Measurements from ENCODE around the gene HIGD1C.
A peak's percentile ranks its signal among the peaks of the same experiment; 100 is the strongest.
"Not testable (repeated sequence)": the region's sequence is repeated elsewhere in the genome, so short reads cannot be mapped to it uniquely, and the experiment has no call there.

The HIGD1C gene

DNA sequence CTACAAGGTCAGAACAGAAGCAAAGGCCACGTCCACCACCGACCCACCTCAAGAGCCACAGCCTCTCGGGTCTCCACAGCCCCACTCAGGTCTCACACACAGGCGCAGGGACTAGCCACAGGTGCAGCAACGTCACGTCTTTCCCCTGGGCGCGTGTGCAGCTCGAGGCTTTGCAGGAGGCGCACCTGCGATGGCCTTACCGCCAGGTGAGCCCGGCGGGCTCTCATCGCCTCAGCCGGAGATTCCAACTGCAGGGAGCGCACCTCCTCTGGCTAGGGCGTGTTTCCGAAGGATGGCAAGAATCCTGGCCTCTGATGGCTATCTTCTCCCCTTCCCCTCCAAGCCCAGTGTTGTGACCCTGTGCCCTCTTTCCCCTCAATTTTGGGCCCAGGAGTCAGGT, at the start of gene HIGD1C:
TSS of gene HIGD1C (plus strand) at position 35 of the 400 bp plus-strand sequence. CDS start 1,455 bp downstream, outside the sequence.
- H3K36me3 Mint-ChIP-seq = no peaks in the 10 kb centered on the region
- H3K4me1 Mint-ChIP-seq (ENCODE audit: low read depth) = no peaks in the 10 kb centered on the region
- no peaks in the 10 kb centered on the region for H3K27me3 Mint-ChIP-seq
- H3K27ac Mint-ChIP-seq = no peak within 1 kb of the TSS
- H3K9me3 Mint-ChIP-seq (ENCODE audit: low read depth) = no peaks in the 10 kb centered on the region
- H3K4me3 Mint-ChIP-seq = no peak within 1 kb of the TSS

DNA sequence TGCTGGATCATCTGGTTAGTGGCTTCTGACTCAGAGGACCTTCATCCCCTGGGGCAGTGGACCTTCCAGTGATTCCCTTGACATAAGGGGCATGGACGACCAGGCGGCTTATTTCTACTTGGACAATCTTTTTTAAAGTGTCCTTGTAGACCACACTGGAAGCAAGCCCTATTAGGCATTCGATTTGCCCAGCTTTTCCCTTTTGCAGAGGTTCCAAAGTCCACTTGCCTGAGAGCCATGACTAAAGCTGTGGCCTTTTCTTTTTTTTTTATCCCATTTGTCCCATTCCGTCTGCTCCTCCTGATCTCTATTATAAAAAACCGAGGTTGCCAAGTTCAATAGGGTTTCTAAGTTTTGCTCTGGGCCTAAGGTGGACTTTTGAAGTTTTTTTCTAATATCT, 43.9 kb upstream of the HIGD1C start:
- Mint-ChIP-seq H3K9me3 (ENCODE audit: low read depth) (peaks cover 13% of the 10 kb centered on the region), H3K36me3 (peaks cover 11% of the 10 kb centered on the region)
- H3K4me3 Mint-ChIP-seq; H3K27me3 Mint-ChIP-seq; H3K4me1 Mint-ChIP-seq (ENCODE audit: low read depth); H3K27ac Mint-ChIP-seq: not testable (repeated sequence)

DNA sequence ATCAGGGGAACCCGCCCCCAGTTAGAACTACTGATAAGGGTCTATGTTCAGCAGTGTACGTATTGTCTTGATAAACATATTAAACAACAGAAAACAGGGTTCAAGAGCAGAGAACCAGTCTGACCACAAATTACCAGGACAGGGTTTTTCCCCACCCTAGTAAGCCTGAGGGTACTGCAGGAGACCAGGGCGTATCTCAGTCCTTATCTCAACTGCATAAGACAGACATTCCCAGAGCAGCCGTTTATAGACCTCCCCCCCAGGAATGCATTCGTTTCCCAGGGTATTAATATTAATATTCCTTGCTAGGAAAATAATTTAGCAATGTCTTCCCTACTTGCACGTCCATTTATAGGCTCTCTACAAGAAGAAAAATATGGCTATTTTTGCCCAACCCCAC, 40.0 kb upstream of the HIGD1C start:
- Mint-ChIP-seq H3K36me3 (peaks cover 21% of the 10 kb centered on the region), H3K9me3 (ENCODE audit: low read depth) (peaks cover 23% of the 10 kb centered on the region)
- H3K4me3 Mint-ChIP-seq; H3K4me1 Mint-ChIP-seq (ENCODE audit: low read depth); H3K27me3 Mint-ChIP-seq; H3K27ac Mint-ChIP-seq: not testable (repeated sequence)

DNA sequence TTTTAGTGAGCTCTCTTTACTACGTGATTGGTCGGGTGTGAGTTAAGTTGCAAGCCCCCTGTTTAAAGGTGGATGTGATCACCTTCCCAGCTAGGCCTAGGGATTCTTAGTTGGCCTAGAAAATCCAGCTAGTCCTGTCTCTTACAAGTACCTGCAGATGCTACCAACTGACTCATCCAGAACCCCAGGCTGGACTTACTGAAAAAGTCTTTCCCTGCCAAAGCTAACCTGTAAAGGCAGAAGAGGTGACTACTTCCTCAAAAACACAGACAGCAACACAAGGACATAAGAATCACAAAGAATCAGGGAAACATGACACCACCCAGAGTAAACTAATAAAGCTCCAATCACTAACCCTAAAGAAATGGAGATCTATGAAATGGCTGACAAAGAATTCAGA, 39.1 kb upstream of the HIGD1C start:
- no peak overlapping the region for H3K27ac Mint-ChIP-seq
- no peaks in the 10 kb centered on the region for H3K27me3 Mint-ChIP-seq
- H3K36me3 Mint-ChIP-seq = peaks cover 25% of the 10 kb centered on the region
- H3K4me1 Mint-ChIP-seq (ENCODE audit: low read depth) = no peaks in the 10 kb centered on the region
- H3K4me3 Mint-ChIP-seq = no peak overlapping the region
- H3K9me3 Mint-ChIP-seq (ENCODE audit: low read depth) = peaks cover 27% of the 10 kb centered on the region

DNA sequence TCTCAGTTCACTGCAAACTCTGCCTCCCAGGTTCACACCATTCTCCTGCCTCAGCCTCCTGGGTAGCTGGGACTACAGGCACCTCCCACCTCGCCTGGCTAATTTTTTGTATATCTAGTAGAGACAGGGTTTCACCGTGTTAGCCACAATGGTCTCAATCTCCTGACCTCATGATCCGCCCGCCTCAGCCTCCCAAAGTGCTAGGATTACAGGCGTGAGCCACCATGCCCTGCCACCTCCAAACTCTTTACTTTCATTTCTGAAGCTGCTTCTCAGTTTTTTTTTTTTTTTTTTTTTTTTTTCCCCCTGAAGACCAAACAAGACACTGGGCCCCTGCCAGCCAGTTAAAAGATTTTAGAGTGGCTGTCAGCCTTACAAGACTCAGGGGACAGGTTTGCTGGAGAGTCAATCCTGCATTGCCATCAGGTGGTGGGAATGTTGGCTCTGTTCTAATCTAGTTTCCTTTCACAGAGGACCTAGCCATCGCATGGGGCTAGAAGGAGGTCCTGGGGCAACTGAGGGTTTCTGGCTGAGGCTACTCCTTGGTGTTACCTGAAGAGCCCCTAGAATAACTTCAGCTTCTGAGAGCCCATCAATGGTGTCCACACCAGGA, 37.4 kb upstream of the HIGD1C start:
- H3K36me3 Mint-ChIP-seq = peaks cover 25% of the 10 kb centered on the region
- H3K4me1 Mint-ChIP-seq (ENCODE audit: low read depth) = no peaks in the 10 kb centered on the region
- H3K4me3 Mint-ChIP-seq = no peak overlapping the region
- no peaks in the 10 kb centered on the region for H3K27me3 Mint-ChIP-seq
- peaks cover 27% of the 10 kb centered on the region for H3K9me3 Mint-ChIP-seq (ENCODE audit: low read depth)
- no peak overlapping the region for H3K27ac Mint-ChIP-seq

DNA sequence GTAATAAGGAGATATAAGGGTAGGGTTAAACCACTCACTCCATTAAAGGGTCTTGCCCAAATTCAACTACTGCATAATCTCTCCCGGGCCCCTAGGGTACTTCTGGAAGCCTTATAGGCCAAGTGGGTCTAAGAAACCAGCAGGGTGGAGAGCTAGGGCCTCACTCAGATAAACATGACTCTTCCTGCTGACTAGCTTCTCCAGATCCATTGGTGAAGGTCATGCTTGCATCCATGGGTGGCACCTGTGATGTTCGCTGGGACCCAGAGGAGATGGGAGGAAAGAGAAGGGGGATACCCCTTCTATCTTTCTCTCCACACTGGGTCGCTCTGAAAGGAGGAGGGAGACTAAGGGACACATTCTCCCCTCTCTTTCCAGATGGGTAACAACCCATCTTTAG, 36.1 kb upstream of the HIGD1C start:
- Mint-ChIP-seq H3K27ac (no peak overlapping the region), H3K4me3 (no peak overlapping the region), H3K4me1 (ENCODE audit: low read depth) (no peaks in the 10 kb centered on the region), H3K9me3 (ENCODE audit: low read depth) (peaks cover 23% of the 10 kb centered on the region), H3K27me3 (no peaks in the 10 kb centered on the region), H3K36me3 (peaks cover 25% of the 10 kb centered on the region)

DNA sequence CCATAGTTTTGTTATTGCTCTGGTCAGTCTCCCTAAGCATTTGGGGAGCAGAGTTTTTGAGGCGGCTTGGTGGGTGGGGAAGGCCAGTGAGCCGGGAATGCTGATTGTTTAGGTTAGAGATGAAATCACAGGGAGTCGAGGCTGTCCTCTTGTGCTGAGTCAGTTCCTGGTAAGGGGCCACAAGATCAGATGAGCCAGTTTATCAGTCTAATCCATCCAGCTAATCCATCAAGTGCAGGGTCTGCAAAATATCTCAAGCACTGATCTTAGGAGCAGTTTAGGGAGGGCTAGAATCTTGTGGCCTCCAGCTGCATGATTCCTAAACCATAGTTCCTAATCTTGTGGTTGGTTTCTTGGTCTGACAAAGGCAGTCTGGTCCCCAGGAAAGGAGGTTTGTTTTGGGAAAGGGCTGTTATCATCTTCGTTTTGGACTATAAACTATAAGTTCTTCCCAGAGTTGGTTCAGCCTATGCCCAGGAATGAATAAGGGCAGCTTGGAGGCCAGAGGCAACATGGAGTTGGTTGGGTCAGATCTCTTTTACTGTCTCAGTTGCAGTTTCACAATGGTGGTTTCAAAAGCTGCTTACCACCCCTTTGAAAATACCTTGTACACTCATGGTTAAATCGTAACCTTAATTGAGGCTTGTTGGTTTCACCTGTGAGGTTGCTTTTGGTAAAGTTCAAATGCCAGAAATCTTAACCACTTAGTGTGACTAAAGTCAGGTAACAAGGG, 33.6 kb upstream of the HIGD1C start:
- Mint-ChIP-seq H3K36me3 (peaks cover 11% of the 10 kb centered on the region), H3K4me1 (ENCODE audit: low read depth) (peaks cover 12% of the 10 kb centered on the region), H3K27me3 (no peaks in the 10 kb centered on the region), H3K27ac (no peak overlapping the region), H3K4me3 (no peak overlapping the region), H3K9me3 (ENCODE audit: low read depth) (peaks cover 11% of the 10 kb centered on the region)

DNA sequence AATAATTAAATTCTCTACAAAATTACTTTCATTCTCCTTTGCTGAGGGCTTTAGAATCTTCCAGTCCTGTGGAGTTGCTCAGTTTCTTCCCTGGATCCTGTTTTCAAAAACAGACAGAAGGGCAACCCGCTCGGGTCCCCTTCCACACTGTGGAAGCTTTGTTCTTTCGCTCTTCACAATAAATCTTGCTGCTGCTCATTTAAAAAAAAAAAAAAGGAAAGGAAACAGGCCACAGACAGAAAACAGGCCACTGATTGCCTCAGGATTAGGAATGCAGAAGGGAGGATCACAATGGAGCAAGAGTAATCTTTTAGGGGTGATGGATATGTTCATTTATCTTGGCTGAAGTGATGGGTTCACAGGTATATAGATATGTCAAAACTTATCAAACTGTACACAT, 29.5 kb upstream of the HIGD1C start:
- Mint-ChIP-seq H3K27ac (peak overlapping the region; percentile 62), H3K36me3 (peaks cover 1% of the 10 kb centered on the region), H3K4me3 (peak overlapping the region; percentile 46), H3K27me3 (no peaks in the 10 kb centered on the region), H3K9me3 (ENCODE audit: low read depth) (peaks cover 2% of the 10 kb centered on the region), H3K4me1 (ENCODE audit: low read depth) (peaks cover 45% of the 10 kb centered on the region)

DNA sequence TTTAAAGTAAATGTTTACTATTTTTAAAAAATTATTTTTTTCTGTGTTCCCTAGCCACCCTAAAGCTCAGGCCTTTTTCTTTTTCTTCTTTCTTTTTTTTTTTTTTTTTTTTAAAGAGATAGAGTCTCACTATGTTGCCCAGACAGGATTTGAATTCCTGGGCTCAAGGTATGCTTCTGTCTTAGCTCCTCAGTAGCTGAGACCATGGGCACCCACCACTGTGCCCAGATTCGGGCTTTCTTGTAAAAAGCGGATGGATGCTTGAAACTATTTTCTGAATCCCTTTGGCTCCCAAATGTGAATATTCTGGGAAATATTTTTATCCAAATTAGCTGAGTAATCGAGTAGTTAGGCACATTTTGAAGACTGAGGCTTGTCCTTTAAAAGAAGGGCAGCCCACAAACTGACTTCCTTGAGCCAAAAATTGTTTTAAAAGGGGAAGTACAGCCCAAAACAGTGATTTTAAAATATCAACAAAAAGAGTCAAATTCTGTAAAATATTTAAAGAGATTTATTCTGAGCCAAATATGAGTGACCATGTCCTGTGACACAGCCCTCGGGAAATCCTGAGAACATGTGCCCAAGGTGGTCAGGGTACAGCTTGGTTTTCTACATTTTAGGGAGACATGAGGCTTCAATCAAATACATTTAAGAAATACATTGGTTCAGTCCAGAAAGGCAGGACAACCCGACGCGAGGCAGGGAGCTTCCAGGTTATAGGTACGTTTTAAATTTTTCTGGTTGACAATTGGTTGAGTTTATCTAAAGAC, 28.8 kb upstream of the HIGD1C start:
- peak overlapping the region; percentile 76 for H3K27ac Mint-ChIP-seq
- no peaks in the 10 kb centered on the region for H3K36me3 Mint-ChIP-seq
- H3K27me3 Mint-ChIP-seq = no peaks in the 10 kb centered on the region
- H3K4me1 Mint-ChIP-seq (ENCODE audit: low read depth) = peaks cover 45% of the 10 kb centered on the region
- no peaks in the 10 kb centered on the region for H3K9me3 Mint-ChIP-seq (ENCODE audit: low read depth)
- H3K4me3 Mint-ChIP-seq = peak overlapping the region; percentile 79

DNA sequence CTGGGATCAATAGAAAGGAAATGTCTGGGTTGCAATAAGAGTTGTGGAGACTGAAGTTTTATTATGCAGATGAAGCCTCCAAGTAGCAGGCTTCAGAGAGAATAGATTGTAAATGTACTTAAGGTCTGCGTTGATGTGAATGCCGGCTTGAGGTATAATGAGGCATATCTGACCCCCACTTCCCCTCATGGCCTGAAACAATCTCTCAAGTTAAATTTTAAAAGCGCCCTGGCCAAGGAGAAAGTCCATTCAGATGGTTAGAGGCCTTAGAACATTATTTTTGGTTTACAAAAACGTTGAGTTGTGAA, 28.3 kb upstream of the HIGD1C start:
- H3K36me3 Mint-ChIP-seq = no peaks in the 10 kb centered on the region
- peak overlapping the region; percentile 76 for H3K27ac Mint-ChIP-seq
- H3K9me3 Mint-ChIP-seq (ENCODE audit: low read depth) = no peaks in the 10 kb centered on the region
- no peaks in the 10 kb centered on the region for H3K27me3 Mint-ChIP-seq
- peak overlapping the region; percentile 79 for H3K4me3 Mint-ChIP-seq
- H3K4me1 Mint-ChIP-seq (ENCODE audit: low read depth) = peaks cover 45% of the 10 kb centered on the region

DNA sequence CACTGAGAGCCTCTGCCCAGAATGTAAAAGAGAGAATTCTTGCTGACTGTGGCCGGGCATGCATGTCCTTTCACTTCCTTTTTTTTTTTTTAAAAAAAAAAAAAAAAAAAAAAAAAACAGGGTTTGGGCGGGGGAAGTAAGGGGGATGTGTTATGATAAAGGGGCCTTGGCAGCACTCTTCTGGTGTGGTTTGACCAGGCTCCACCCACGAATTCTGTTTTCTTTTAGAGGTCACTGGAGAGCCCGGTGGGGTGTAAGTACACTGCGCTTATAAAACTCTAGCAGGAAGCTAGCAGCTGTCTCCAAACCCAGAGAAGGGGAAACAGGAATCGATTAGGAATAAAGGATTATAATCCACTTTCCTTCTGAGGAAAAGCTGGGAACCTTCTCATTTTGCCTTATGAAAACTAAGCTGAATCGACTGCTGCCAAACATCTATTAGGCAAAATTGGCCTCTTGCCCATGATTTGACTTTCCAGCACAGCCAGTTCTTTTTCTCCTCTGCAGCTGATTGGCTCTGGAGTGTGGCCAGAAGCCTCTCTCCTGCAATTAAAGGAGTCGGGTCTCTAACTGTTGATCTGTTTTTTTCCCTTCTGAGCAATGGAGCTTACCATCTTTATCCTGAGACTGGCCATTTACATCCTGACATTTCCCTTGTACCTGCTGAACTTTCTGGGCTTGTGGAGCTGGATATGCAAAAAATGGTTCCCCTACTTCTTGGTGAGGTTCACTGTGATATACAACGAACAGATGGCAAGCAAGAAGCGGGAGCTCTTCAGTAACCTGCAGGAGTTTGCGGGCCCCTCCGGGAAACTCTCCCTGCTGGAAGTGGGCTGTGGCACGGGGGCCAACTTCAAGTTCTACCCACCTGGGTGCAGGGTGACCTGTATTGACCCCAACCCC, 27.7 kb upstream of the HIGD1C start:
- no peaks in the 10 kb centered on the region for H3K27me3 Mint-ChIP-seq
- H3K36me3 Mint-ChIP-seq = no peaks in the 10 kb centered on the region
- H3K9me3 Mint-ChIP-seq (ENCODE audit: low read depth) = no peaks in the 10 kb centered on the region
- peaks cover 45% of the 10 kb centered on the region for H3K4me1 Mint-ChIP-seq (ENCODE audit: low read depth)
- H3K4me3 Mint-ChIP-seq = peak overlapping the region; percentile 79
- peak overlapping the region; percentile 70 for H3K27ac Mint-ChIP-seq

DNA sequence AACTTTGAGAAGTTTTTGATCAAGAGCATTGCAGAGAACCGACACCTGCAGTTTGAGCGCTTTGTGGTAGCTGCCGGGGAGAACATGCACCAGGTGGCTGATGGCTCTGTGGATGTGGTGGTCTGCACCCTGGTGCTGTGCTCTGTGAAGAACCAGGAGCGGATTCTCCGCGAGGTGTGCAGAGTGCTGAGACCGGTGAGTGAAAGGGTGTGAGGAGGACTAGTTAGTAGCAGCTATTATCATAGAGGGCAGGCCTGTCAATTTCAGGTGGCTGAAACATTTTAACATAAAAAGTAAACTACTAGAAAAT, 27.0 kb upstream of the HIGD1C start:
- no peaks in the 10 kb centered on the region for H3K27me3 Mint-ChIP-seq
- no peaks in the 10 kb centered on the region for H3K9me3 Mint-ChIP-seq (ENCODE audit: low read depth)
- peaks cover 45% of the 10 kb centered on the region for H3K4me1 Mint-ChIP-seq (ENCODE audit: low read depth)
- peak overlapping the region; percentile 70 for H3K27ac Mint-ChIP-seq
- H3K36me3 Mint-ChIP-seq = no peaks in the 10 kb centered on the region
- H3K4me3 Mint-ChIP-seq = peak overlapping the region; percentile 79

DNA sequence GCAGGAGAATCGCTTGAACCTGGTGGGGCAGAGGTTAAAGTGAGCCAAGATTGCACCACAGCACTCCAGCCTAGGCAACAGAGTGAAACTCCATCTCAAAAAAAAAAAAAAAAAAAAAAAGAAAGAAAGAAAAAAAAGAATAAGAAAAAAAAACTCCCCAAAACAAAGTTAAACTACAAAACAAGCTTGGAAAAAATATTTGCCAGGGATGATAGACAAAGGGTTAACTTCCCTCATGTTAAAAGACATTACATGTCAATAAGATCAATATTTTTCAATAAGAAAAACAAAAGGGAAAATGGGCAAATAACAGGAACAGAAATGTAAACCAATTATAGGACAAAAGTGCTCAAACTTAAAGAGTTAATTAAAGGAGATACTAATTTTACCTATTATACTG, 26.4 kb upstream of the HIGD1C start:
- peaks cover 45% of the 10 kb centered on the region for H3K4me1 Mint-ChIP-seq (ENCODE audit: low read depth)
- H3K27ac Mint-ChIP-seq = no peak overlapping the region
- H3K36me3 Mint-ChIP-seq = no peaks in the 10 kb centered on the region
- H3K4me3 Mint-ChIP-seq = peak overlapping the region; percentile 63
- H3K9me3 Mint-ChIP-seq (ENCODE audit: low read depth) = no peaks in the 10 kb centered on the region
- H3K27me3 Mint-ChIP-seq = no peaks in the 10 kb centered on the region

DNA sequence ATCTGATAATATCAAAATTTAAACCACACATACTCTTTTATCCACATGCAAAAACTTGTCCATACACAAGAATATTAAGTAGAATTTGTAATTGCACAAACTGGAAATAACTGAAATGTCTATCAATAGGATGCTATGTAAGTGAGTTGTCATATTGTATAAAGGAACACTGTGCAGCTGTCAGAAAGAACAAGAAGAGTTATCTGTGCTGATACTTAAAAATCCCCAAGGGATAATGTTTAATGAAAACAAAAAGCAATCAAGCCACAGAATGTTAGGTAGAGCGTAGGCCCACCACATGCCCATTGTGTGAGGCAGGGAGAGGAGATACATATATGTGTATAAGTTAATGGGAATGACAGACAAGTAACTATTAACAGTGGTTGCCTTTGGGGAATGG, 25.9 kb upstream of the HIGD1C start:
- Mint-ChIP-seq H3K27me3 (no peaks in the 10 kb centered on the region), H3K27ac (no peak overlapping the region), H3K4me3 (no peak overlapping the region)

DNA sequence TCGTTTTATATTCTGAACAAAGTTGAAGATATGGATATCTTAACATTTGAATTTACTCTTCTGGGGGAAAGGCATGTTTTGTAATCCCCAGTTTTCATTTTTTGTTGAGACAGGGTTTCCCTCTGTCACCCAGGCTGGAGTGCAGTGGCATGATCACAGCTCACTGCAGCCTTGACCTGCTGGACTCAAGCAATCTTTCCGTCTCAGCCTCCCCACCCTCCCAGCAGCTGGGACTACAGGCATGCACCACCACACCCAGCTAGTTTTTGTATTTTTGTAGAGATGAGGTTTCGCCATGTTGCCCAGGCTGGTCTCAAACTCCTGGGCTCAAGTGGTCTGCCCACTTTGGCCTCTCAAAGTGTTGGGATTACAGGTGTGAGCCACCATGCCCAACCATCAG, 25.4 kb upstream of the HIGD1C start:
- H3K4me1 Mint-ChIP-seq (ENCODE audit: low read depth) = peaks cover 45% of the 10 kb centered on the region

More for the DNA sequence above, 25.9 kb upstream of the HIGD1C start:
- H3K36me3 Mint-ChIP-seq = no peaks in the 10 kb centered on the region
- H3K9me3 Mint-ChIP-seq (ENCODE audit: low read depth) = no peaks in the 10 kb centered on the region
- peaks cover 45% of the 10 kb centered on the region for H3K4me1 Mint-ChIP-seq (ENCODE audit: low read depth)

More for the DNA sequence above, 25.4 kb upstream of the HIGD1C start:
- not testable (repeated sequence) for H3K36me3 Mint-ChIP-seq; H3K4me3 Mint-ChIP-seq; H3K27ac Mint-ChIP-seq; H3K9me3 Mint-ChIP-seq (ENCODE audit: low read depth); H3K27me3 Mint-ChIP-seq

Data from activated naive CD8-positive, alpha-beta T cell (primary cell).